Heart left ventricle (tissue), 16 donors: ENCODE measurements around the gene CCDC3. TPM values are rescaled to one million over a fixed set of nuclear protein-coding genes. Genes with fewer than 3 reads are reported as not detected.

Experiments used
- ATAC-seq, 4 donors: fragments of 200-7000 bp; cut with Tn5 transposase; one replicate each; pipeline ENCODE4 v1.9.1; 2020 to 2022; ENCODE audit warnings: moderate library complexity in 4 of 4, mild to moderate bottlenecking in 3 of 4, moderate number of reproducible peaks in 1 of 4
- DNase-seq, 5 donors: peaks; one replicate each; pipeline ENCODE4 v3.0.0-alpha.2; 2020
- H3K27ac ChIP-seq, 12 donors: fragments of 200-600 bp; sonication (generic) in 4 of 12; one replicate each; pipeline versions ENCODE4 v1.5.0 to v1.8.0; 2016 to 2022; ENCODE audit warnings: mild to moderate bottlenecking in 2 of 12
- H3K27me3 ChIP-seq, 9 donors: fragments of 200-600 bp; sonication (generic) in 2 of 9; one replicate each; pipeline versions ENCODE4 v1.5.1 to v1.8.0; 2016 to 2022; ENCODE audit warnings: mild to moderate bottlenecking in 3 of 9
- H3K36me3 ChIP-seq, 9 donors: fragments of 200-600 bp; sonication (generic) in 2 of 9; one replicate each; pipeline versions ENCODE4 v1.5.0 to v1.8.0; 2018 to 2022; ENCODE audit warnings: mild to moderate bottlenecking in 2 of 9
- H3K4me1 ChIP-seq, 12 donors: fragments of 200-600 bp; sonication (generic) in 4 of 12; one replicate each; pipeline versions ENCODE4 v1.5.0 to v1.8.0; 2016 to 2022; ENCODE audit warnings: mild to moderate bottlenecking in 3 of 12
- H3K4me3 ChIP-seq, 12 donors: fragments of 200-600 bp; sonication (generic) in 4 of 12; one replicate each; pipeline versions ENCODE4 v1.5.0 to v1.8.0; 2017 to 2022; ENCODE audit warnings: mild to moderate bottlenecking in 9 of 12, moderate library complexity in 4 of 12
- H3K9me3 ChIP-seq, 12 donors: fragments of 200-600 bp; sonication (generic) in 4 of 12; one replicate each; pipeline versions ENCODE4 v1.5.0 to v1.8.0; 2016 to 2022; ENCODE audit warnings: mild to moderate bottlenecking in 1 of 12
- POLR2A ChIP-seq, 2 donors: fragments of 450-650 bp; IDR thresholded peaks; one replicate each; pipeline ENCODE4 v1.6.1; 2017; ENCODE audit warnings: antibody characterized with exemption in 2 of 2, mild to moderate bottlenecking in 2 of 2, moderate library complexity in 2 of 2
- WGBS, 4 donors: extraction: QIAGEN DNeasy Blood & Tissue Kit in 2 of 4; methylation state at CpG; one replicate each; pipeline versions ENCODE4 v1.1.5 to v1.1.7; 2013 to 2018; 5-methylcytosine and 5-hydroxymethylcytosine counted together
- intact Hi-C, 10 donors: fragments of 100-400 bp; cut with DNase I; formaldehyde crosslinking; loops; one replicate each; pipeline versions ENCODE4 v1.11.1 to v1.14.2; 2022
- polyA plus RNA-seq, 2 donors: library from polyadenylated mRNA; stranded (reverse); fragments of 200-250 nt; gene quantifications; one replicate each; pipeline ENCODE4 v1.2.3, GENCODE V29; 2013
- total RNA-seq, 9 donors: library from RNA; depleted of rRNA in 2 of 9; stranded (reverse); fragments of >200 nt in 2 of 9; fragmentation: NEBNext Ultra II Directional in 3 of 9; extraction: Animal tissue kit (Norgen Biotek cat#: 25700) in 3 of 9; gene quantifications; one replicate each; pipeline versions ENCODE4 v1.1.0 to v1.2.4, GENCODE V29; 2016 to 2023
- TF ChIP-seq, protein P1 (sequence below), 12 donors: fragments of 200-600 bp; sonication (generic) in 4 of 12; IDR thresholded peaks; one replicate each; pipeline versions ENCODE4 v1.5.0 to v1.8.0; 2018 to 2022; ENCODE audit warnings: antibody characterized with exemption in 12 of 12, mild to moderate bottlenecking in 5 of 12
- donor health status: ischemic (EF 13 %, LVEDD 7.1; RV severe dilation, severe dysfunction).
- donor health status: healthy with polysubstance abuse.
- donor health status: DM: no; HTN: yes; CAD: no.
- donor health status: DM: no; HTN: no; CAD: no.
- donor health status: ischemic (EF 25% LVEDD 6.9; RV normal size, moderate dysfunction).
- donor health status: ischemic (EF 25% LVEDD 5.7; RV mildly dilated, moderate dysfunction).
- donor health status: healthy.
- donor health status: DM: yes; HTN: yes; CAD: no.
- donor health status: ischemic (EF 35%, LVEDD 5.7; RV mildly dilated, moderate dysfunction).
- donor health status: nonischemic (EF 11% LVEDD 7.7; RV severe dilation, severe dysfunction).
- donor health status: DM: yes; HTN: yes; CAD: no.
- donor health status: PGD.
- donor health status: ischemic (EF 29% LVEDD 5.4; RV normal size, mild dysfunction).
- donor health status: nonischemic (EF 23%, LVEDD 6.1; RV moderate dilation, normal function).

CCDC3 gene
- total and polyA plus RNA-seq, 11 donors: 1.6 to 15.4 (median 5.5) TPM

DNA sequence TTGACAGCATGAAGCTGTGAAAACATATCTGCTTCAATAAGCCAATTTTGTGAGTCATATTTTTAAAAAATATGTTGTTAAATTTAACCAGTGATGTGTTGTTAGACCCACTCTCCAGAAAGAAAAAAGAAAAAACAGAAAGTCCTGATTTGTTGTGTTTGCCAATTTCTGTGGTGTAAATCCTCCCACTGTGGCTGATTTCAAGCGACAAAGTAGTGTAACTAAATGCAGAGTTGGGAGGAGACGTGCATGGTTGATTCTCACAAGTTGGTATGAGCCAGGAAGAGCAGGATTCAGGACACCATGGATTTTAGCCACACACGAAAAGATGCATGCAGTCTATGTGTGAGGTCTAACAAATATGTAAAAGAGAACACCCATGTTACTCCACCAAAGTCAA is 139.1 kb downstream of the CCDC3 start:
- TF ChIP-seq, protein P1, sequence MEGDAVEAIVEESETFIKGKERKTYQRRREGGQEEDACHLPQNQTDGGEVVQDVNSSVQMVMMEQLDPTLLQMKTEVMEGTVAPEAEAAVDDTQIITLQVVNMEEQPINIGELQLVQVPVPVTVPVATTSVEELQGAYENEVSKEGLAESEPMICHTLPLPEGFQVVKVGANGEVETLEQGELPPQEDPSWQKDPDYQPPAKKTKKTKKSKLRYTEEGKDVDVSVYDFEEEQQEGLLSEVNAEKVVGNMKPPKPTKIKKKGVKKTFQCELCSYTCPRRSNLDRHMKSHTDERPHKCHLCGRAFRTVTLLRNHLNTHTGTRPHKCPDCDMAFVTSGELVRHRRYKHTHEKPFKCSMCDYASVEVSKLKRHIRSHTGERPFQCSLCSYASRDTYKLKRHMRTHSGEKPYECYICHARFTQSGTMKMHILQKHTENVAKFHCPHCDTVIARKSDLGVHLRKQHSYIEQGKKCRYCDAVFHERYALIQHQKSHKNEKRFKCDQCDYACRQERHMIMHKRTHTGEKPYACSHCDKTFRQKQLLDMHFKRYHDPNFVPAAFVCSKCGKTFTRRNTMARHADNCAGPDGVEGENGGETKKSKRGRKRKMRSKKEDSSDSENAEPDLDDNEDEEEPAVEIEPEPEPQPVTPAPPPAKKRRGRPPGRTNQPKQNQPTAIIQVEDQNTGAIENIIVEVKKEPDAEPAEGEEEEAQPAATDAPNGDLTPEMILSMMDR (IDR thresholded peaks at IDR 0.05): no peak
- no peak for TF ChIP-seq POLR2A (IDR thresholded peaks at IDR 0.05)
- H3K27me3 ChIP-seq: peaks cover 0 to 6% (median 0%) of the 10 kb centered on the region in 9 donors
- 72 to 80% (median 75%) methylated on average over 3 of the region's 3 CpGs for WGBS, 4 donors
- H3K36me3 ChIP-seq: no peaks in the 10 kb centered on the region
- intact Hi-C loops: no loop called here
- no peak overlapping the region for H3K27ac ChIP-seq
- no peak for DNase-seq
- H3K4me3 ChIP-seq: no peak overlapping the region
- H3K9me3 ChIP-seq: peaks cover 0 to 9% (median 0%) of the 10 kb centered on the region in 12 donors
- no peaks in the 10 kb centered on the region for H3K4me1 ChIP-seq
- ATAC-seq: no peak

DNA sequence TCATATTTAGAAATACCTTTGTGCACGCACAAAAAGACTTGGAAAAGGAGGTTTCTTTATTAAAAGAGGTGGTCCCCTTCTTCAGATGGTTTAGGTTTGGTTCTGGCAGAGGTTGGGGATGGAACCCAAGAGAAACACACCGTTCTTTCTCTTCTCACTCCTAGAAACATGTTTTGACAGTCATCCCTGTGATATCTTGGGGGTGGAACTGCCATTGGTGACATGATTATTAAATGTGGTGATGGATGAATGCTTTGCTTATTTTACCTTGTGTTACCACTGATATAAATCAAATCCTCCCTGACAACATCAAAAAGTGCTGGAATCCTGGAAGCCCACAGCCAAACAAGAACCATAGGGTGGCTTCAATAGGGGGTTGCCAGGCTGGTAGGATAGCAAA is 146.5 kb downstream of the CCDC3 start:
- H3K4me1 ChIP-seq: peaks cover 0 to 2% (median 0%) of the 10 kb centered on the region in 12 donors
- no peak for ATAC-seq
- no peak for DNase-seq
- no peak overlapping the region for H3K4me3 ChIP-seq
- H3K9me3 ChIP-seq: peaks cover 0 to 6% (median 0%) of the 10 kb centered on the region in 12 donors
- TF ChIP-seq, protein P1 (IDR thresholded peaks at IDR 0.05): no peak
- no peak for TF ChIP-seq POLR2A (IDR thresholded peaks at IDR 0.05)
- 40 to 83% (median 50%) methylated on average over 2 of the region's 2 CpGs for WGBS, 4 donors
- peaks cover 0 to 11% (median 0%) of the 10 kb centered on the region in 9 donors for H3K27me3 ChIP-seq
- intact Hi-C loops: no loop called here
- no peaks in the 10 kb centered on the region for H3K36me3 ChIP-seq
- H3K27ac ChIP-seq: no peak overlapping the region

DNA sequence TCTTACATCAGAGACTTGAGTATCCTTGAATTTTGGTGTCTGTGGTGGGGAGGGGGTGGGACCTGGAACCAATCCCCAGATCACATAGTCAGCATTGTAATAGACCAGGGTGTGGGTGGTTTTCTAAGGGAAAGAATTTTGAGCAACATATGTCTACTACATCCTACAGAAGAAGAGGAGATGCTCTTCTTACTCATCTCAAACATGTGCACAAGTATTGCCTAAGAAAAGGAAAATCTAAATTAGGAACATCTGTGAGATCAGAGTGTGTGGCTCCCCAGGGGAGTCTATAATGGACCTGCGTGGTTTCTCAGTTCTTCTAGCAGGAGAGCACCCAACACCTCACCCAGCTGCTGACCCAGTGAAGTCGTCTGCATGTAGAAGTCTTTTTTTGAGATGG is 148.8 kb downstream of the CCDC3 start:
- H3K27me3 ChIP-seq: peaks cover 0 to 22% (median 0%) of the 10 kb centered on the region in 9 donors
- no peak overlapping the region for H3K27ac ChIP-seq
- 70 to 85% (median 77%) methylated on average over 2 of the region's 2 CpGs for WGBS, 4 donors
- peaks cover 0 to 4% (median 0%) of the 10 kb centered on the region in 12 donors for H3K9me3 ChIP-seq
- DNase-seq (no peak), ATAC-seq (no peak)
- no peak for TF ChIP-seq POLR2A (IDR thresholded peaks at IDR 0.05)
- TF ChIP-seq, protein P1 (IDR thresholded peaks at IDR 0.05): no peak
- no peaks in the 10 kb centered on the region for H3K36me3 ChIP-seq
- intact Hi-C loops: no loop called here
- H3K4me3 ChIP-seq: no peak overlapping the region
- peaks cover 0 to 14% (median 3%) of the 10 kb centered on the region in 12 donors for H3K4me1 ChIP-seq

DNA sequence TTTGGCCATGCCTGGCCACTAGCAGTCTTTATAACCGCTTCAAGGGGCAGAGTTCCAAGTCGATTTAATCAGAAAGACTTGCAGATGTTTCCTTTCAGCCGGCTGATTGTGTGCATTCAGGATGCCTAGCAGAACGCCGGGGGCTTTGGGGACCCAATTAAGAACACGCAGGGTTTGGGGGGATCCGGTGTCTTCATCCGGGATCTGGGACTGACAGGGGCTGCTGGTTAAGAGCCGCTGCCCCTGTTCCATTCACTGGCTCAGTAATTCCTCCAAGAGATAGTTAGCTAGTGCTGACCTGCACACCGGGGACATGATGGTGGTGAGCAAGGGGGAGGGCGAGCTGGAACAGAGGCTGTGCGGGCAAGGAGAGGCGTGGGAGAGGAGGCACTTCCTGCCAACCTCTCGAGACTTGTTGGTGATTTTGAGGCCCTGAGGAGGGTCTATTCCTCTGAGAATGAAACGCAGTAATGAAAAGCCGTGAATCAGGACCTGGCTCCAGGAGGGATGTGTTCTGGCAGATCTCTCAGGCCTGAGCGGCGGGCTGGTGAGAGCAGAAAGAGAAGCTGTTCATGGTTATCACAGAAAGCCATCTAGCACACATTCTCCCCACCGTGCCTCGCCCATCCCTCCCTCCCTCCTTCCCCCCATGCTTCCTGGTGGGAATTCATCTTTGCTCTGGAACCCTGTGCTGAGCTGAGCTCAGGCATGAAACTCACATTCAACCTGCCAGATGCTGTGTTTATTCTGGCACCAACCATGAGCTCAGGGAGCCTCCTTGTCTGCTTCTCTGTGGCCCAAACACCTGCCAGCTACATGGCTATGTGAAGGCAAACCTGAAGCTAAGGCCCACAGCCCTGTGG is 152.0 kb downstream of the CCDC3 start:
- intact Hi-C loops: no loop called here
- peaks cover 0 to 24% (median 11%) of the 10 kb centered on the region in 12 donors for H3K4me1 ChIP-seq
- H3K4me3 ChIP-seq: no peak overlapping the region
- 38 to 42% (median 40%) methylated on average over 20 of the region's 20 CpGs for WGBS, 4 donors
- H3K9me3 ChIP-seq: no peaks in the 10 kb centered on the region
- ATAC-seq (no peak), DNase-seq (no peak)
- H3K27ac ChIP-seq: no peak overlapping the region
- no peaks in the 10 kb centered on the region for H3K36me3 ChIP-seq
- TF ChIP-seq, protein P1 (IDR thresholded peaks at IDR 0.05): no peak
- TF ChIP-seq POLR2A (IDR thresholded peaks at IDR 0.05): no peak
- peaks cover 0 to 26% (median 0%) of the 10 kb centered on the region in 9 donors for H3K27me3 ChIP-seq
